Tibial artery (tissue), 4 donors: ENCODE data around the gene CDC42EP4.

Source experiments
- DNase-seq, 2 donors: peaks; one replicate each; pipeline ENCODE4 v3.0.0-alpha.2; 2019
- H3K27ac ChIP-seq, 2 donors: fragments of 200-600 bp; sonication (generic) in 1 of 2; 1 replicate in 1 of 2; 2 replicates in 1 of 2; pipeline ENCODE4 v1.5.1; 2018 to 2019; ENCODE audit warnings: mild to moderate bottlenecking in 1 of 2
- H3K27me3 ChIP-seq, 2 donors: fragments of 200-600 bp; sonication (generic) in 1 of 2; one replicate each; pipeline versions ENCODE4 v1.5.1 to v1.6.0; 2016 to 2019
- H3K36me3 ChIP-seq, 3 donors: fragments of 200-600 bp; sonication (generic) in 2 of 3; one replicate each; pipeline ENCODE4 v1.5.1; 2016 to 2019; ENCODE audit warnings: mild to moderate bottlenecking in 2 of 3
- H3K4me1 ChIP-seq, 4 donors: fragments of 200-600 bp; sonication (generic) in 2 of 4; 1 replicate in 3 of 4; 2 replicates in 1 of 4; pipeline ENCODE4 v1.5.1; 2016 to 2019
- H3K4me3 ChIP-seq, 2 donors: fragments of 200-600 bp; sonication (generic) in 1 of 2; 1 replicate in 1 of 2; 2 replicates in 1 of 2; pipeline ENCODE4 v1.5.1; 2018 to 2019; ENCODE audit warnings: mild to moderate bottlenecking in 2 of 2
- H3K9me3 ChIP-seq, 3 donors: fragments of 200-600 bp; sonication (generic) in 1 of 3; one replicate each; pipeline ENCODE4 v1.5.1; 2016 to 2019
- intact Hi-C: fragments of 100-400 bp; cut with DNase I; formaldehyde crosslinking; loops from one replicate; pipeline ENCODE4 v1.15.0; 2023; ENCODE audit warnings: low total_unique reads
- TF ChIP-seq, protein P1 (sequence below), 2 experiments: fragments of 200-600 bp in 1 of 2; fragments of 450-650 bp in 1 of 2; IDR thresholded peaks; one replicate each; pipeline ENCODE4 v1.5.1; 2017 to 2019; ENCODE audit warnings: antibody characterized with exemption in 2 of 2, mild to moderate bottlenecking in 1 of 2, moderate library complexity in 1 of 2

Gene CDC42EP4

DNA sequence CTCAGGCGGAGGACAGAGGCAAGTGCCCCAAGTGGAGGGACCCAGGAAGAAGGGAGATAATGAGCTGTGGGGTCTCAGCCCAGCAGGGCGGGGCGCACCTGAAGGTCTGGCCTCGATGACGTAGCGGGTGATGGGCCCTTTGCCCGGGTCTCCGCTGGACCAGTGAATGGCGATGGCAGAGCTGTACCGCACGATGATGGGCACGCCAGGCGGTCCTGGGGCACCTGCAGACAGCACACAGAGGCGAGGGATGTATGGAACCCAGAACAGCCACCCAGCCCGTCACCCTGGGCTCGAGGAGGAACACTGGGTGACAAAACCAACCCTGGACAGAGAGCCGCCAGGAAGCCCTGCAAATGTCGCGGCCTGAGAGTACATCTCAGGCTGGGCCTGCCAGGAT lies 46.2 kb upstream of the CDC42EP4 start:
- Histone ChIP-seq H3K27me3 (no peaks in the 10 kb centered on the region), H3K36me3 (no peaks in the 10 kb centered on the region), H3K4me3 (no peak overlapping the region), H3K27ac (no peak overlapping the region), H3K9me3 (no peaks in the 10 kb centered on the region), H3K4me1 (peaks cover 0 to 15% (median 0%) of the 10 kb centered on the region in 4 donors)
- TF ChIP-seq, protein P1, sequence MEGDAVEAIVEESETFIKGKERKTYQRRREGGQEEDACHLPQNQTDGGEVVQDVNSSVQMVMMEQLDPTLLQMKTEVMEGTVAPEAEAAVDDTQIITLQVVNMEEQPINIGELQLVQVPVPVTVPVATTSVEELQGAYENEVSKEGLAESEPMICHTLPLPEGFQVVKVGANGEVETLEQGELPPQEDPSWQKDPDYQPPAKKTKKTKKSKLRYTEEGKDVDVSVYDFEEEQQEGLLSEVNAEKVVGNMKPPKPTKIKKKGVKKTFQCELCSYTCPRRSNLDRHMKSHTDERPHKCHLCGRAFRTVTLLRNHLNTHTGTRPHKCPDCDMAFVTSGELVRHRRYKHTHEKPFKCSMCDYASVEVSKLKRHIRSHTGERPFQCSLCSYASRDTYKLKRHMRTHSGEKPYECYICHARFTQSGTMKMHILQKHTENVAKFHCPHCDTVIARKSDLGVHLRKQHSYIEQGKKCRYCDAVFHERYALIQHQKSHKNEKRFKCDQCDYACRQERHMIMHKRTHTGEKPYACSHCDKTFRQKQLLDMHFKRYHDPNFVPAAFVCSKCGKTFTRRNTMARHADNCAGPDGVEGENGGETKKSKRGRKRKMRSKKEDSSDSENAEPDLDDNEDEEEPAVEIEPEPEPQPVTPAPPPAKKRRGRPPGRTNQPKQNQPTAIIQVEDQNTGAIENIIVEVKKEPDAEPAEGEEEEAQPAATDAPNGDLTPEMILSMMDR (IDR thresholded peaks at IDR 0.05) = no peak
- intact Hi-C loops = no loop called here
- no peak for DNase-seq

DNA sequence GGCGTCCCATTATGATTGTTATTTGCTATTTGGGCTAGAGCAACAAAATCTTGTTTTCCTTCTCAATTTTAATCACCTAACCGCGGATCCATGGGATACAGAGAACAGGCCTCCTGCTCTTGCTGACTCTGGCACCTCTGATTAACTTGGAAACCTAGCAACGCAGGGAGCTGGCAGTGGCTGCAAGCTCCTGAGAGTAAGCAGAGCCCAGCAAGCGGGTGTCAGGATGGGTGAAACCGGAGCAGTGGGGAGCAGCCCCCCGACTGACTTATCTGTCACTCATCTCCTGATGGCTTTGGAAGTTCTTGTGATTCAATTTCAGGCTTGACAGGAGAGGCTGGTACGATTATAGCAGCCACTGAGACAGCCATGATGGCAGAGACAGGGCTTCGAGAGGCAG lies 45.5 kb upstream of the CDC42EP4 start:
- Histone ChIP-seq H3K27ac (no peak overlapping the region), H3K9me3 (no peaks in the 10 kb centered on the region), H3K27me3 (no peaks in the 10 kb centered on the region), H3K4me3 (no peak overlapping the region), H3K36me3 (no peaks in the 10 kb centered on the region), H3K4me1 (peaks cover 0 to 15% (median 0%) of the 10 kb centered on the region in 4 donors)
- intact Hi-C loops = no loop called here
- DNase-seq = no peak
- TF ChIP-seq, protein P1 (IDR thresholded peaks at IDR 0.05) = no peak

DNA sequence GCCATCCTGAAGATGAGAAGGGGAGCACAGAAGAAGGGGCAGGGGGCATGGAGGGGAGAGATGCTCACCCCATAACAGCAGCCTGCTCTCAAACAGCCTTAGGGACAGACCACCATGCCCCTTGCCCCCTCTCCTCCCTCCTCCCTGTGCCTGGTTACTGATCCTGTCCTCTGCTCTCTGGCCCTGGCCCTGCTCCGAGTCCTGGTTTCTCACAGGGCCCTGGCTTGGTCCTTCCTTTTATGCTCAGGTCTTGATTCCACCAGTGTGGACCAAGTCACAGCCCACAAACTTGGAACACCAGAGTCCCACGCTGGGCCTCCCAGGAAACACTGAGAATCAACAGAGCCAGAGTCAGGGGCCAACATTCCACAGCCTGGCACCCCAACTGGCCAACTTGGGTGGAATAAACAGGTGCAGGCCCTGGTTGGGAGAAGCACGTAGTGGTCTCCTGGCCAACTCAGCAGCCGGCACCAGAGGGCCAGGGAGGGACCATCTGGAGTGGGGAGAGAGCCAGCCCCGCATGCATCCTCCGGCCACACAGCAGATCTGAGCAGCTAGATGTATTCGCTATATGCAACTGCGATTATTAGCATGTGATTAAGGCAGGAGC lies 44.9 kb upstream of the CDC42EP4 start:
- Histone ChIP-seq H3K9me3 (no peaks in the 10 kb centered on the region), H3K27me3 (no peaks in the 10 kb centered on the region), H3K4me1 (peaks cover 0 to 13% (median 0%) of the 10 kb centered on the region in 4 donors), H3K27ac (no peak overlapping the region), H3K4me3 (no peak overlapping the region), H3K36me3 (no peaks in the 10 kb centered on the region)
- TF ChIP-seq, protein P1 (IDR thresholded peaks at IDR 0.05) = no peak
- no peak for DNase-seq
- intact Hi-C loops = no loop called here

DNA sequence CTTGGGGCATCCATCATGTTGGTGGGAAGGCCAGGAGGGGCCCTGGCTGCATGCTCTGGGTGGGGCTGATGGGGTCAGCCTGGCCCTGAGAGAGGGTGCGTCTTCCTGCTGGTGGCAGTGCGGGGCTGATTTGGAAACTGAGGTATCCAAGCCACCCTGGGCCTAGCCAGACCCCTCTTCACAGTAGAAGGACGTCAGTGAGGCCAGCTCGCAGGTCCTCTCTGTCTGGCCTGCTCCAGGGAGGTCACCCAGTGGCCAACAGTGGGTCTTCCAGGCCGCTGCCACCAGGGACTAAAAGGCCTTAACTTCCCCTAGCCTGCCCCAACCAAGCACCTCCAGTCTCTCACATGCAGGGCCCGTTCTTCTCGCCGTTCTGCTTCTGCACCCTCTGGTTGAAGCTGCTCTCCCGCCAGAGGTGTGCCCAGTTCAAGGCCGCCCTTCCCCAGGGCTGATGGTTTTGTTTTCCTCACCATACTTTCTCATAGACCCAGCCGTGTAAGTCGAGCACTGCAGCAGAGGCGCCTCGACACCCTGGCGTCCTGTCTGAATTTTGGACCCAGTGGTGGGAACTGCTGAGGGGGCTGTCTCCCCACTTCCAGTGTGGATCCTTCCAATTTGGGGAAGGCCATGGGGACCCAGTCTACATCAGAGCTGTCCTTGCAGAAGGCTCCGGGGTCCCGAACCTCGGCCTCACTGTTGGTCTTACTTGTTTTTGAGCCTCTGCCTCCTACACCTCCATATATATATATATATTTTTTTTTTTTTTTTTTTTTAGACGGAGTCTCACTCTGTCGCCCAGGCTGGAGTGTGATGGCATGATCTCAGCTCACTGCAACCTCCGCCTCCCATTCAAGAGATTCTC lies 42.9 kb upstream of the CDC42EP4 start:
- Histone ChIP-seq H3K27ac (no peak overlapping the region), H3K36me3 (no peaks in the 10 kb centered on the region), H3K4me3 (no peak overlapping the region), H3K4me1 (peaks cover 0 to 5% (median 0%) of the 10 kb centered on the region in 4 donors), H3K9me3 (no peaks in the 10 kb centered on the region), H3K27me3 (no peaks in the 10 kb centered on the region)
- DNase-seq = no peak
- intact Hi-C loops = no loop called here
- TF ChIP-seq, protein P1 (IDR thresholded peaks at IDR 0.05) = no peak

DNA sequence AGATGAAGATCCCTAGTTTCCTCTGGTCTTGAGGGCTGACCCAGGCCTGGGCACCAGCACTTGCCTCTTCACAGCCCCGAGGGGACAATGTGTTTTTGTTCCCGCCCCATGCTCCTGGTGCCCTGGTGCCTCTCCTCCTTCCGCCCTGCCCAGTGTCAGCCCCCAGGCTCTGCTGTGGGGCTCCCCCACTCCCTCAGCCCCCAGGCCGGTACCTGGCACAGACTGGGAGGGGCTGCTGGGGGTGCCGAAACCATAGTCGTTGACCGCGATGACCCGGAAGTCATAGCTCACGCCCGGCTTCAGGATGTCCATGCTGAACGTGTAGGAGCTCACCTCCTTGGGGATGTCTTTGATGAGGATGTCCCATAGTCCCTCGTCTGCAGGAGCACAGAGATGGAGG lies 40.5 kb upstream of the CDC42EP4 start:
- Histone ChIP-seq H3K9me3 (no peaks in the 10 kb centered on the region), H3K36me3 (no peaks in the 10 kb centered on the region), H3K4me1 (peaks cover 0 to 23% (median 5%) of the 10 kb centered on the region in 4 donors), H3K4me3 (no peak overlapping the region), H3K27ac (no peak overlapping the region), H3K27me3 (no peaks in the 10 kb centered on the region)
- DNase-seq = no peak
- intact Hi-C loops = no loop called here
- TF ChIP-seq, protein P1 (IDR thresholded peaks at IDR 0.05) = no peak
